Measurements from ENCODE around the gene ECSIT. TPM values are rescaled to one million over a fixed set of nuclear protein-coding genes. Genes with fewer than 3 reads are reported as not detected.
"Not testable (repeated sequence)": the region's sequence is repeated elsewhere in the genome, so short reads cannot be mapped to it uniquely, and the experiment has no call there.

ECSIT gene
- total RNA-seq, 1 donor from 2014 or later: 49.6 TPM

DNA sequence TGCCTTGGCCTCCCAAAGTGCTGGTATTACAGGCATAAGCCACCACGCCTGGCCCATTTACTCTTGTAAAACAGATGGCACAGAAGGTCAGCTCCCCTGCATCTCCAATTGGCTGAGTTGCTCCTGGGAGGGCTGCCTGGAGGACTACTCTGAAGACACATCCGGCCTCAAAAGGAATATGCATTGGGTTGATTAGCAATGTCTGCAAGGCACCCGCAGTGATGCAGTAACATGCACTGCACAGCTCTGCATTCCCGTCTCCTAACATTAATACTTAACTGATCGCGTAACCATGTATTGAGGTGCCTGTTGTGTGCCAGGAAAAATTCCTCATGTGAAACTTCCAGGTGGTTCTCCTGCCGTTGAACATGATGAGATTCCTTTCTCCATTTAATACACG lies 53.1 kb downstream of the ECSIT start:
- H3K4me1 ChIP-seq: peaks cover 18% of the 10 kb centered on the region
- no peaks in the 10 kb centered on the region for H3K36me3 ChIP-seq
- intact Hi-C loops (cut with DNase I): no loop called here
- H3K27me3 ChIP-seq: no peaks in the 10 kb centered on the region
- no peaks in the 10 kb centered on the region for H3K9me3 ChIP-seq
- TF ChIP-seq POLR2AphosphoS5 (IDR thresholded peaks at IDR 0.05; ENCODE audit: insufficient read depth in 1 of 2, low read depth in 1 of 2) (no peak), POLR2A (IDR thresholded peaks at IDR 0.05) (no peak)
- TF ChIP-seq, protein P1, sequence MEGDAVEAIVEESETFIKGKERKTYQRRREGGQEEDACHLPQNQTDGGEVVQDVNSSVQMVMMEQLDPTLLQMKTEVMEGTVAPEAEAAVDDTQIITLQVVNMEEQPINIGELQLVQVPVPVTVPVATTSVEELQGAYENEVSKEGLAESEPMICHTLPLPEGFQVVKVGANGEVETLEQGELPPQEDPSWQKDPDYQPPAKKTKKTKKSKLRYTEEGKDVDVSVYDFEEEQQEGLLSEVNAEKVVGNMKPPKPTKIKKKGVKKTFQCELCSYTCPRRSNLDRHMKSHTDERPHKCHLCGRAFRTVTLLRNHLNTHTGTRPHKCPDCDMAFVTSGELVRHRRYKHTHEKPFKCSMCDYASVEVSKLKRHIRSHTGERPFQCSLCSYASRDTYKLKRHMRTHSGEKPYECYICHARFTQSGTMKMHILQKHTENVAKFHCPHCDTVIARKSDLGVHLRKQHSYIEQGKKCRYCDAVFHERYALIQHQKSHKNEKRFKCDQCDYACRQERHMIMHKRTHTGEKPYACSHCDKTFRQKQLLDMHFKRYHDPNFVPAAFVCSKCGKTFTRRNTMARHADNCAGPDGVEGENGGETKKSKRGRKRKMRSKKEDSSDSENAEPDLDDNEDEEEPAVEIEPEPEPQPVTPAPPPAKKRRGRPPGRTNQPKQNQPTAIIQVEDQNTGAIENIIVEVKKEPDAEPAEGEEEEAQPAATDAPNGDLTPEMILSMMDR (IDR thresholded peaks at IDR 0.05): no peak
- no peak for DNase-seq (ENCODE audit: extremely low spot score in 2 of 2)
- H3K27ac ChIP-seq: no peak overlapping the region
- H3K4me3 ChIP-seq: no peak overlapping the region

DNA sequence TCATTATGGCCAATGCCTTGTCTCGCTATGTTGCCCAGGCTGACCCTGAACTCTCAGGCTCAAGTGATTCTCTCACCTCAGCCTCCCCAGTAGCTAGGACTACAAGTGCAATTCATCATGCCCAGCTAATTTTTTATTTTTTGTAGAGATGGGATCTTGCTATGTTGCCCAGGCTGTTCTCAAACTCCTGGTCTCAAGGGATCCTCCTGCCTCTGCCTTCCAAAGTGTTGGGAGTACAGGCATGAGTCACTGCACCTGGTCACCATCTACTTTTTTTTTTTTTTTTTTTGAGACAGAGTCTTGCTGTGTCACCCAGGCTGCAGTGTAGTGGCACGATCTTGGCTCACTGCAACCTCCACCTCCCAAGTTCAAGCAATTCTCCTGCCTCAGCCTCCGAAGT lies 53.6 kb downstream of the ECSIT start:
- H3K36me3 ChIP-seq; H3K4me3 ChIP-seq; H3K9me3 ChIP-seq; intact Hi-C loops (cut with DNase I); H3K27ac ChIP-seq; H3K27me3 ChIP-seq; DNase-seq (ENCODE audit: extremely low spot score in 2 of 2): not testable (repeated sequence)
- H3K4me1 ChIP-seq: peaks cover 13% of the 10 kb centered on the region

DNA sequence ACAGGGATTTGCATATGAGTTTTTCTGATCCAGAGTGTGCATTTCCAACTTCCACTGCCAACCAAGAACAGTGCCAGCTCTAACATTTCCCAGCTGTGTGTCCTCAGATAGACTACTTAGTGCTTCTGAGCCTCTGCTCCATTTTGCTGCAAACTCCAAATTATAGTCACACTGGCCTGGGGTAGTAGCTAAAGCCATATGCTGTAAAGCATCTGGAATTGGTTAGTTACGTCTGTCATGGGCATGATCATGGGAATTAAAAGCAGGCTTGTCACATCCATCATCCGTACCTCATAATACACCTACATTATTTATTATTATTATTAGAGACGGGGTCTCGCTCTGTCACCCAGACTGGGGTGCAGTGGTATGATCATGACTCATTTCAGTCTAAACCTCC lies 55.2 kb downstream of the ECSIT start:
- H3K4me1 ChIP-seq: no peaks in the 10 kb centered on the region
- H3K27me3 ChIP-seq: no peaks in the 10 kb centered on the region
- TF ChIP-seq POLR2A (IDR thresholded peaks at IDR 0.05): no peak
- TF ChIP-seq POLR2AphosphoS5 (IDR thresholded peaks at IDR 0.05; ENCODE audit: insufficient read depth in 1 of 2, low read depth in 1 of 2): no peak
- TF ChIP-seq, protein P1 (IDR thresholded peaks at IDR 0.05): no peak
- no peaks in the 10 kb centered on the region for H3K36me3 ChIP-seq
- H3K27ac ChIP-seq: no peak overlapping the region
- no peak for DNase-seq (ENCODE audit: extremely low spot score in 2 of 2)
- intact Hi-C loops (cut with DNase I): no loop called here
- no peak overlapping the region for H3K4me3 ChIP-seq
- no peaks in the 10 kb centered on the region for H3K9me3 ChIP-seq

DNA sequence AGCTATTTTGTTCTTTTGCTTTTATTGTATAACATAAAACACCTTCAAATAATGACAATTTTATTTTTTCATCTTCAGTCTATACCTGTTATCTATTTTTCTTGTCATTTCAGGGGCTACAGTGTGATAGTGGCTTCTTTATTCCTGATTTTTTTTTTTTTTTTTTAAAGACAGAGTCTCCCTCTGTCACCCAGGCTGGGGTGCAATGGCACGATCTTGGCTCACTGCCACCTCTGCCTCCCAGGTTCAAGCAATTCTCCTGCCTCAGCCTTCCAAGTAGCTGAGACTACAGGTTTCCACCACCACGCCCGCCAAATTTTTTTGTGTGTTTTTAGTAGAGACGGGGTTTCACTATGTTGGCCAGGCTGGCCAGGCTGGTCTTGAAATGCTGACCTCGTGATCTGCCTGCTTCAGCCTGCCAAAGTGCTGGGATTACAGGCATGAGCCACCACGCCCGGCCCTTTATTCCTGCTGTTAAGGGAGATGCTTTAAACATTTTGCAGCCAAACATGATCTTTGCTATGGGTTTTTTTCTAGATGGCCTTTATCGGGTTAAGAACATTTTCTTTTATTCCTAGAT lies 60.6 kb downstream of the ECSIT start:
- H3K36me3 ChIP-seq; H3K4me3 ChIP-seq; H3K4me1 ChIP-seq; H3K27me3 ChIP-seq; H3K27ac ChIP-seq; intact Hi-C loops (cut with DNase I); DNase-seq (ENCODE audit: extremely low spot score in 2 of 2); H3K9me3 ChIP-seq: not testable (repeated sequence)

DNA sequence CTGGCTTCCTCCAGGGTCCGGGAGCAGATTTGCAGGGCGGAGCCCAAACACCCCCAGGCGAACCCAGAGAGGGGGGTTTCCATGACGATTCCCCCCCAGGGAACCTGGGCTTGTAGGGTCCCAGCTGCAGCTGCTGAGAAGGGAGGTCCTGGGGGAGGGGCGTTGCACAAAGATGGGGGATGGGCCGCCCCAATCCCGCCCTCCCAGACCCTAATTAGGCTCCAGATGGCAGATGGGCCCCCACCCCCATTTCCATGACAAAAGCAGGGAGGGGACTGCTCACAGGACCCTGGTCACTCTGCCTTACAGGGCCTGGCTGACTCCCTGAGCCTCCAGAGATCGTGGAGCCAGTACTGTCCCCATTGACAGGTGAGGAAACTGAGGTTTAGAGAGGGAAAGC lies 63.3 kb downstream of the ECSIT start:
- intact Hi-C loops (cut with DNase I): no loop called here
- Histone ChIP-seq H3K27me3 (no peaks in the 10 kb centered on the region), H3K4me3 (no peak overlapping the region), H3K27ac (no peak overlapping the region), H3K36me3 (no peaks in the 10 kb centered on the region), H3K9me3 (no peaks in the 10 kb centered on the region), H3K4me1 (no peaks in the 10 kb centered on the region)
- no peak for TF ChIP-seq POLR2AphosphoS5 (IDR thresholded peaks at IDR 0.05; ENCODE audit: insufficient read depth in 1 of 2, low read depth in 1 of 2)
- TF ChIP-seq POLR2A (IDR thresholded peaks at IDR 0.05): no peak
- TF ChIP-seq, protein P1 (IDR thresholded peaks at IDR 0.05): no peak
- DNase-seq (ENCODE audit: extremely low spot score in 2 of 2): no peak

DNA sequence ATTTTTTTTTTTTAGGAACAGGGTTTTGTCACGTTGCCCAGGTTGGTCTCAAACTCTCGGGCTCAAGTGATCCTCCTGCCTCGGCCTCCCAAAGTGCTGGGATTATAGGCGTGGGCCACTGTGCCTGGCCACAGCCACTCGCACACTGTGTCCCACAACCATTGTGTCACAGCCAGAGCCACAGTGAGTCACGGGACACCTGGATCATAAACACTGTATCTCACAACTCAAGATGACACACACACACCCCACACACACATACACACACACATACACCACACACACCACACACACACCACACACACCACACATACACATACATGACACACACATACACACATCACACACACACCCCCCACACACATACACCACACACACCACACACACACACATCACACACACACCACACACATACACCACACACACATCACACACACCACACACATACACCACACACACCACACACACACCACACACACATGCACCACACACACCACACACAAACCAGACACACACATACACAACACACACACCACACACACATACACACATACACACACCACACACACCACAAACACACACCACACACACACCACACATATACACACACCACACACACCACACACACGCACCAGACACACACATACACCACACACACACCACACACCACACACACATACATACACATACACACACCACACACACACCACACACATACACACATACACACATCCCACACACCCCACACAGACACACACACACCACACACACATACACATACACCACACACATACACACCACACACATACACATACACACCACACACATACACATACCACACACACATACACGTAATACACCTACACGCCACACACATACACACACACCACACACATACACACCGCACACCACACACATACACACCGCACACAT lies 64.3 kb downstream of the ECSIT start:
- intact Hi-C loops (cut with DNase I): no loop called here
- Histone ChIP-seq H3K36me3 (no peaks in the 10 kb centered on the region), H3K27ac (no peak overlapping the region), H3K4me3 (no peak overlapping the region), H3K27me3 (no peaks in the 10 kb centered on the region), H3K4me1 (no peaks in the 10 kb centered on the region), H3K9me3 (no peaks in the 10 kb centered on the region)
- no peak for DNase-seq (ENCODE audit: extremely low spot score in 2 of 2)
- TF ChIP-seq POLR2A (IDR thresholded peaks at IDR 0.05) (no peak), POLR2AphosphoS5 (IDR thresholded peaks at IDR 0.05; ENCODE audit: insufficient read depth in 1 of 2, low read depth in 1 of 2) (no peak)
- TF ChIP-seq, protein P1 (IDR thresholded peaks at IDR 0.05): no peak

Data from vagina (tissue), 2 donors.